ENCODE data around the gene OXSR1.
"Not testable (repeated sequence)": the region's sequence is repeated elsewhere in the genome, so short reads cannot be mapped to it uniquely, and the experiment has no call there.

Gene OXSR1

GRCh38 chr3:38276081-38276916 lies 111.0 kb downstream of the OXSR1 start:
- no peak for DNase-seq

GRCh38 chr3:38276917-38277630 lies 111.7 kb downstream of the OXSR1 start:
- no peak for DNase-seq

- DNase-seq = no peak
Observed at GRCh38 chr3:38278841-38279240, 113.5 kb downstream of the OXSR1 start.

GRCh38 chr3:38281895-38282686 lies 116.8 kb downstream of the OXSR1 start, which contains the start of gene SLC22A14:
SLC22A14 (plus strand) TSS chr3:38282294; CDS start chr3:38306027, 23,733 bp downstream.
- no peak for DNase-seq

- no peak for DNase-seq
Observed at GRCh38 chr3:38283810-38284755, 118.7 kb downstream of the OXSR1 start.

GRCh38 chr3:38284756-38285150 lies 119.4 kb downstream of the OXSR1 start:
- no peak for DNase-seq

GRCh38 chr3:38289286-38290217 lies 124.2 kb downstream of the OXSR1 start:
- DNase-seq = not testable (repeated sequence)

- not testable (repeated sequence) for DNase-seq
Observed at GRCh38 chr3:38297053-38297452, 131.7 kb downstream of the OXSR1 start.

- DNase-seq = no peak
Observed at GRCh38 chr3:38297537-38297936, 132.2 kb downstream of the OXSR1 start.

- DNase-seq = no peak
Observed at GRCh38 chr3:38297947-38298711, 132.8 kb downstream of the OXSR1 start.

Measured in CD4-positive, alpha-beta T cell treated with Interleukin-17A for 4 hours (primary cell).